ENCODE measurements around the gene ZNF639.
"Not testable (repeated sequence)": the region's sequence is repeated elsewhere in the genome, so short reads cannot be mapped to it uniquely, and the experiment has no call there.

Gene ZNF639

GRCh38 chr3:179322286-179323196, at the start of gene ZNF639:
Gene ZNF639 (plus strand): TSS chr3:179323031. CDS start chr3:179328294, 5,263 bp downstream.
- DNase-seq (ENCODE audit: low read depth, low spot score) = peak; percentile 84

- DNase-seq (ENCODE audit: low read depth, low spot score) = not testable (repeated sequence)
Measured at GRCh38 chr3:179274434-179274833, 48.4 kb upstream of the ZNF639 start.

GRCh38 chr3:179276001-179276400, 46.8 kb upstream of the ZNF639 start:
- no peak for DNase-seq (ENCODE audit: low read depth, low spot score)

GRCh38 chr3:179276743-179277142, 46.1 kb upstream of the ZNF639 start:
- no peak for DNase-seq (ENCODE audit: low read depth, low spot score)

- no peak for DNase-seq (ENCODE audit: low read depth, low spot score)
Measured at GRCh38 chr3:179278151-179278550, 44.7 kb upstream of the ZNF639 start.

- no peak for DNase-seq (ENCODE audit: low read depth, low spot score)
Measured at GRCh38 chr3:179278932-179279693, 43.7 kb upstream of the ZNF639 start.

- DNase-seq (ENCODE audit: low read depth, low spot score) = no peak
Measured at GRCh38 chr3:179279837-179280236, 43.0 kb upstream of the ZNF639 start.

GRCh38 chr3:179281825-179282224, 41.0 kb upstream of the ZNF639 start:
- no peak for DNase-seq (ENCODE audit: low read depth, low spot score)

GRCh38 chr3:179286331-179286730, 36.5 kb upstream of the ZNF639 start:
- DNase-seq (ENCODE audit: low read depth, low spot score) = no peak

GRCh38 chr3:179288845-179289244, 34.0 kb upstream of the ZNF639 start:
- no peak for DNase-seq (ENCODE audit: low read depth, low spot score)

GRCh38 chr3:179289295-179289694, 33.5 kb upstream of the ZNF639 start:
- DNase-seq (ENCODE audit: low read depth, low spot score) = no peak

- DNase-seq (ENCODE audit: low read depth, low spot score) = no peak
Measured at GRCh38 chr3:179292450-179292849, 30.4 kb upstream of the ZNF639 start.

- no peak for DNase-seq (ENCODE audit: low read depth, low spot score)
Measured at GRCh38 chr3:179297971-179298725, 24.7 kb upstream of the ZNF639 start.

GRCh38 chr3:179299316-179299715, 23.5 kb upstream of the ZNF639 start:
- DNase-seq (ENCODE audit: low read depth, low spot score) = no peak

GRCh38 chr3:179299999-179300613, 22.7 kb upstream of the ZNF639 start:
- no peak for DNase-seq (ENCODE audit: low read depth, low spot score)

GRCh38 chr3:179301645-179302044, 21.2 kb upstream of the ZNF639 start:
- no peak for DNase-seq (ENCODE audit: low read depth, low spot score)

GRCh38 chr3:179302111-179302510, 20.7 kb upstream of the ZNF639 start:
- DNase-seq (ENCODE audit: low read depth, low spot score) = no peak

GRCh38 chr3:179304605-179305004, 18.2 kb upstream of the ZNF639 start:
- DNase-seq (ENCODE audit: low read depth, low spot score) = no peak

- not testable (repeated sequence) for DNase-seq (ENCODE audit: low read depth, low spot score)
Measured at GRCh38 chr3:179307362-179307761, 15.5 kb upstream of the ZNF639 start.

- no peak for DNase-seq (ENCODE audit: low read depth, low spot score)
Measured at GRCh38 chr3:179308001-179308400, 14.8 kb upstream of the ZNF639 start.

All from activated naive CD8-positive, alpha-beta T cell treated with anti-CD3 and anti-CD28 coated beads, Interleukin-2, amount 50 U/mL, for 16 hours (primary cell).